Testis (tissue), 2 donors: ENCODE measurements around the gene SFMBT1.

Experiments used
- CTCF ChIP-seq, 3 experiments: fragments of 450-650 bp in 2 of 3; fragments of 200-600 bp in 1 of 3; sonication (generic) in 1 of 3; IDR thresholded peaks; one replicate each; pipeline ENCODE4 v1.5.1; 2016 to 2019; ENCODE audit warnings: antibody characterized with exemption in 3 of 3, mild to moderate bottlenecking in 2 of 3, moderate library complexity in 1 of 3
- POLR2A ChIP-seq: fragments of 450-650 bp; IDR thresholded peaks from one replicate; pipeline ENCODE4 v1.6.1; 2017; ENCODE audit warnings: antibody characterized with exemption, mild to moderate bottlenecking, moderate library complexity

- TF ChIP-seq POLR2A (no peak), CTCF (IDR thresholded peaks at IDR 0.05) (no peak)
Measured at GRCh38 chr3:53008932-53009331, 36.9 kb downstream of the SFMBT1 start.
